ENCODE data around the gene TRHDE.

DNA sequence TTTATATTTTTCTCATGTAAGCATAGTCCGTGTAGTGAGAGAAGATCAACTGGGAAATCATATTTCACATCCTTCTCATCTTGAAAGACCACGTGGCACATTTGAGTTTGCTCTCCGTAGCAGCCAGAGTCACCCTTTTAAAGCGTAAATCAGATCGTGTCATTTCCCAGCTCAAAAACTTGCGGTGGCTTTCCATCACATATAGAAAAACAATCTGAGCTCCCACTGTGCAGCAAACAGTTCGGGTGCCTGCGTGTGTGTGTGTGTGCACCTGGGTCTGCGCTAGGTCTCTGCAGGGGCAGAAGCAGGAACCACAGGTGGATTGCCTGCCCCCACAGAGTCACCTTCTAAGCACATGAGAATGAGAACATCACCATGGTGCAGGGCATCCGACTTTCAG lies 338.2 kb downstream of the TRHDE start:
- TF ChIP-seq GATA2 (IDR thresholded peaks at IDR 0.05; ENCODE audit: low read depth, low read length) = no peak
- TF ChIP-seq GATA3 (IDR thresholded peaks at IDR 0.05; ENCODE audit: low read depth, low read length) = no peak
